Measurements from ENCODE around the gene CCDC77. TPM values are rescaled to one million over a fixed set of nuclear protein-coding genes. Genes with fewer than 3 reads are reported as not detected.

CCDC77 gene
- total and polyA plus RNA-seq, 2 donors (not counting 3 experiments of a cell fraction or from before 2014, with no cell fraction given): 4.1 to 12.9 TPM

- Histone ChIP-seq H3K9me1 (replicated peaks; ENCODE audit: control insufficient read depth, extremely low read depth, insufficient read depth, low read length) (no peaks in the 10 kb centered on the region), H3K4me3 (replicated peaks in 1 of 3; ENCODE audit: insufficient read depth in 1 of 3, low read depth in 1 of 3, low read length in 3 of 3) (no peak overlapping the region), H3K9ac (replicated peaks; ENCODE audit: extremely low read depth, insufficient read depth, low read length) (no peak overlapping the region), H3K9me3 (replicated peaks; ENCODE audit: control insufficient read depth, insufficient read depth, low read length) (no peaks in the 10 kb centered on the region), H3K27me3 (ENCODE audit: control insufficient read depth in 2 of 2, insufficient read depth in 2 of 2, low read length in 2 of 2) (peaks cover 49 to 61% of the 10 kb centered on the region in 2 experiments), H4K20me1 (replicated peaks; ENCODE audit: control insufficient read depth, extremely low read depth, insufficient read depth, low read length) (no peaks in the 10 kb centered on the region), H3K4me2 (ENCODE audit: insufficient read depth, low read length) (no peak overlapping the region), H2AFZ (ENCODE audit: low read depth, low read length) (no peak overlapping the region), H3K27ac (ENCODE audit: insufficient read depth, low read depth, low read length) (no peak overlapping the region), H3K36me3 (ENCODE audit: control insufficient read depth in 2 of 2, extremely low read depth in 1 of 2, insufficient read depth in 2 of 2, low read length in 2 of 2) (no peaks in the 10 kb centered on the region), H3K79me2 (ENCODE audit: control insufficient read depth, insufficient read depth, low read length) (no peaks in the 10 kb centered on the region), H3K4me1 (ENCODE audit: control insufficient read depth, extremely low read depth, insufficient read depth, low read length) (no peaks in the 10 kb centered on the region)
- no peak for TF ChIP-seq JUN (IDR thresholded peaks at IDR 0.05; ENCODE audit: borderline replicate concordance, insufficient read depth, insufficient read length, low read depth)
- no peak for TF ChIP-seq MAX (IDR thresholded peaks at IDR 0.05; ENCODE audit: insufficient read depth, insufficient read length)
- TF ChIP-seq MYC (IDR thresholded peaks at IDR 0.05; ENCODE audit: low read depth, low read length): no peak
- TF ChIP-seq FOS (IDR thresholded peaks at IDR 0.05; ENCODE audit: borderline replicate concordance, insufficient read depth, low read length): no peak
- TF ChIP-seq POLR2AphosphoS5 (IDR thresholded peaks at IDR 0.05; ENCODE audit: insufficient read depth, low read depth, low read length): no peak
- TF ChIP-seq, protein P1, sequence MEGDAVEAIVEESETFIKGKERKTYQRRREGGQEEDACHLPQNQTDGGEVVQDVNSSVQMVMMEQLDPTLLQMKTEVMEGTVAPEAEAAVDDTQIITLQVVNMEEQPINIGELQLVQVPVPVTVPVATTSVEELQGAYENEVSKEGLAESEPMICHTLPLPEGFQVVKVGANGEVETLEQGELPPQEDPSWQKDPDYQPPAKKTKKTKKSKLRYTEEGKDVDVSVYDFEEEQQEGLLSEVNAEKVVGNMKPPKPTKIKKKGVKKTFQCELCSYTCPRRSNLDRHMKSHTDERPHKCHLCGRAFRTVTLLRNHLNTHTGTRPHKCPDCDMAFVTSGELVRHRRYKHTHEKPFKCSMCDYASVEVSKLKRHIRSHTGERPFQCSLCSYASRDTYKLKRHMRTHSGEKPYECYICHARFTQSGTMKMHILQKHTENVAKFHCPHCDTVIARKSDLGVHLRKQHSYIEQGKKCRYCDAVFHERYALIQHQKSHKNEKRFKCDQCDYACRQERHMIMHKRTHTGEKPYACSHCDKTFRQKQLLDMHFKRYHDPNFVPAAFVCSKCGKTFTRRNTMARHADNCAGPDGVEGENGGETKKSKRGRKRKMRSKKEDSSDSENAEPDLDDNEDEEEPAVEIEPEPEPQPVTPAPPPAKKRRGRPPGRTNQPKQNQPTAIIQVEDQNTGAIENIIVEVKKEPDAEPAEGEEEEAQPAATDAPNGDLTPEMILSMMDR (IDR thresholded peaks at IDR 0.05; ENCODE audit: extremely low read depth in 1 of 2, insufficient read depth in 1 of 2, low read depth in 1 of 2, low read length in 2 of 2): no peak
- TF ChIP-seq EZH2 (IDR thresholded peaks at IDR 0.05; ENCODE audit: borderline replicate concordance, low read depth, low read length, severe bottlenecking): no peak
- TF ChIP-seq POLR2A (IDR thresholded peaks at IDR 0.05; ENCODE audit: low read depth, low read length): no peak
- TF ChIP-seq GATA2 (IDR thresholded peaks at IDR 0.05; ENCODE audit: insufficient read depth, insufficient read length, low read depth, low read length): no peak
- dilution Hi-C loops (cut with MboI; ENCODE audit: extremely low pct_ligation_motif_present, low sequenced_read_pairs): no loop called here
- DNase-seq (ENCODE audit: low read depth, low spot score): no peak
- no TSS peak for BruUV-seq (replicated peaks)
- POLR2A ChIA-PET: no interaction called here
- intact Hi-C loops (cut with micrococcal nuclease): no loop called here
- CTCF ChIA-PET: interaction anchor here (1.1 to 2.2 kb wide), 3 partner anchors 10 to 14 kb away, joined by 3 to 8 read pairs (median 3); no protein-coding TSS in a partner anchor
- FAIRE-seq: no peak
Observed at GRCh38 chr12:462936-463705, 61.7 kb downstream of the CCDC77 start.
